GM23338 (cell line): Measurements from ENCODE around the gene IDH2. TPM values are rescaled to one million over a fixed set of nuclear protein-coding genes. Genes with fewer than 3 reads are reported as not detected.

ENCODE experiments used
- ATAC-seq: fragments of 200-7000 bp; cut with Tn5 transposase; 3 replicates; pipeline ENCODE4 v1.9.1; 2020
- DNase-seq: peaks from one replicate; pipeline ENCODE4 v3.0.0-alpha.2; 2015; ENCODE audit warnings: low spot score
- H2AFZ ChIP-seq: fragments of 200-600 bp; sonication (generic); 2 replicates; pipeline ENCODE4 v1.8.0; 2016; ENCODE audit warnings: antibody characterized with exemption, mild to moderate bottlenecking, moderate library complexity
- H3F3A ChIP-seq: fragments of 200-600 bp; sonication (generic); replicated peaks from 2 replicates; pipeline ENCODE4 v1.8.0; 2017; ENCODE audit warnings: antibody characterized with exemption, mixed run types, low read depth
- H3K27ac ChIP-seq: fragments of 200-600 bp; sonication (generic); 2 replicates; pipeline ENCODE4 v1.6.1; 2016; ENCODE audit warnings: low read depth
- H3K27me3 ChIP-seq: fragments of 200-600 bp; sonication (generic); 2 replicates; pipeline ENCODE4 v1.8.0; 2016; ENCODE audit warnings: mild to moderate bottlenecking, mixed run types, moderate library complexity; ENCODE audit not compliant: insufficient read depth
- H3K36me3 ChIP-seq: fragments of 200-600 bp; sonication (generic); 2 replicates; pipeline ENCODE4 v1.8.0; 2016; ENCODE audit warnings: mild to moderate bottlenecking; ENCODE audit not compliant: insufficient read depth
- H3K4me1 ChIP-seq: fragments of 200-600 bp; sonication (generic); 2 replicates; pipeline ENCODE4 v1.8.0; 2016; ENCODE audit warnings: mild to moderate bottlenecking, moderate library complexity; ENCODE audit not compliant: insufficient read depth
- H3K4me2 ChIP-seq: fragments of 200-600 bp; sonication (generic); 2 replicates; pipeline ENCODE4 v1.7.1; 2017; ENCODE audit warnings: mixed run types
- H3K4me3 ChIP-seq: fragments of 200-600 bp; sonication (generic); 2 replicates; pipeline ENCODE4 v1.6.1; 2016; ENCODE audit warnings: mixed run types
- H3K79me2 ChIP-seq: fragments of 200-600 bp; sonication (generic); replicated peaks from 2 replicates; pipeline ENCODE4 v1.8.0; 2017; ENCODE audit warnings: mild to moderate bottlenecking; ENCODE audit not compliant: insufficient read depth
- H3K9me2 ChIP-seq: fragments of 200-600 bp; sonication (generic); 2 replicates; pipeline ENCODE4 v1.8.0; 2017; ENCODE audit not compliant: insufficient read depth
- H4K20me1 ChIP-seq: fragments of 200-600 bp; sonication (generic); replicated peaks from 2 replicates; pipeline ENCODE4 v1.8.0; 2017; ENCODE audit warnings: mild to moderate bottlenecking; ENCODE audit not compliant: insufficient read depth
- H3K27ac Mint-ChIP-seq: 2 replicates; pipeline ENCODE4 v1.8.0; 2020; ENCODE audit warnings: inconsistent platforms, mild to moderate bottlenecking, moderate library complexity, mixed read lengths
- H3K27me3 Mint-ChIP-seq: 3 replicates; pipeline ENCODE4 v1.8.0; 2022; ENCODE audit warnings: low read depth, mild to moderate bottlenecking, moderate library complexity, mixed read lengths, inconsistent platforms; ENCODE audit not compliant: insufficient read depth, poor library complexity
- H3K36me3 Mint-ChIP-seq: 3 replicates; pipeline ENCODE4 v1.8.0; 2021; ENCODE audit warnings: low read depth, mild to moderate bottlenecking, inconsistent platforms, moderate library complexity, mixed read lengths
- H3K4me1 Mint-ChIP-seq: 3 replicates; pipeline ENCODE4 v1.8.0; 2020; ENCODE audit warnings: mild to moderate bottlenecking, inconsistent platforms, mixed read lengths
- H3K4me3 Mint-ChIP-seq: 3 replicates; pipeline ENCODE4 v1.8.0; 2021; ENCODE audit warnings: moderate library complexity, mild to moderate bottlenecking, inconsistent platforms, mixed read lengths
- H3K9me3 Mint-ChIP-seq: 3 replicates; pipeline ENCODE4 v1.8.0; 2020; ENCODE audit warnings: moderate library complexity, mild to moderate bottlenecking, inconsistent platforms, mixed read lengths
- CTCF ChIP-seq, 2 experiments: fragments of 200-600 bp in 1 of 2; sonication (generic) in 1 of 2; conservative IDR thresholded peaks; 2 replicates each; pipeline versions ENCODE4 v1.5.1 to v1.6.1; 2016 to 2017; ENCODE audit warnings: antibody characterized with exemption in 2 of 2, low read depth in 2 of 2, mild to moderate bottlenecking in 2 of 2, moderate library complexity in 1 of 2
- EZH2 ChIP-seq: fragments of 200-600 bp; sonication (generic); IDR thresholded peaks from one replicate; pipeline ENCODE4 v1.8.0; 2017; ENCODE audit warnings: antibody characterized with exemption, mild to moderate bottlenecking, low read depth; ENCODE audit not compliant: unreplicated experiment
- EZH2phosphoT487 ChIP-seq: fragments of 200-600 bp; sonication (generic); IDR thresholded peaks from one replicate; pipeline ENCODE4 v1.8.1; 2018; ENCODE audit warnings: antibody characterized with exemption; ENCODE audit not compliant: unreplicated experiment
- JUNB ChIP-seq: IDR thresholded peaks from one replicate; pipeline ENCODE4 v1.6.1; 2016; ENCODE audit warnings: antibody characterized with exemption; ENCODE audit not compliant: unreplicated experiment
- NANOG ChIP-seq: IDR thresholded peaks from 2 replicates; pipeline ENCODE4 v1.6.1; 2016; ENCODE audit warnings: antibody characterized with exemption, borderline replicate concordance
- POLR2AphosphoS5 ChIP-seq: IDR thresholded peaks from 2 replicates; pipeline ENCODE4 v1.6.1; 2016; ENCODE audit warnings: antibody characterized with exemption, low read depth
- REST ChIP-seq: IDR thresholded peaks from one replicate; pipeline ENCODE4 v1.6.1; 2018; ENCODE audit warnings: antibody characterized with exemption; ENCODE audit not compliant: unreplicated experiment
- polyA plus RNA-seq: library from polyadenylated mRNA; unstranded; fragments of >200 nt; fragmentation: Nextera tagmentation; extraction: Ambion mirVana; gene quantifications from 2 replicates; pipeline ENCODE4 v1.2.1, GENCODE V29; 2016
- total RNA-seq: library from RNA; depleted of rRNA; stranded (reverse); fragments of >200 nt; shearing (Covaris generic); gene quantifications from 2 replicates; pipeline ENCODE4 v1.2.3, GENCODE V29; 2014

The IDH2 gene
- total and polyA plus RNA-seq, 2 experiments from 2014 or later: 54.9 to 64.0 TPM

- no peak overlapping the region for H3K4me2 ChIP-seq
- H4K20me1 ChIP-seq: no peaks in the 10 kb centered on the region
- Mint-ChIP-seq H3K27me3 (no peaks in the 10 kb centered on the region), H3K4me3 (no peak overlapping the region), H3K27ac (no peak overlapping the region), H3K4me1 (peaks cover 8% of the 10 kb centered on the region; the same call in 2 of the 3 replicates), H3K36me3 (peaks cover 3% of the 10 kb centered on the region; the same call in 1 of the 3 replicates), H3K9me3 (peaks cover 11% of the 10 kb centered on the region)
- H3K79me2 ChIP-seq: no peaks in the 10 kb centered on the region
- H3F3A ChIP-seq: no peaks in the 10 kb centered on the region
- H3K36me3 ChIP-seq: no peaks in the 10 kb centered on the region
- ATAC-seq (peak; percentile 99), DNase-seq (peak; percentile 95)
- TF ChIP-seq EZH2 (no peak), REST (no peak), POLR2AphosphoS5 (no peak), JUNB (no peak), CTCF (conservative IDR thresholded peaks at IDR 0.05; ENCODE audit: low read depth in 2 of 2) (peak; percentile 89 to 98)
- H3K27ac ChIP-seq: no peak overlapping the region
- H3K4me3 ChIP-seq: no peak overlapping the region
- H3K9me2 ChIP-seq: no peaks in the 10 kb centered on the region
- no peaks in the 10 kb centered on the region for H3K27me3 ChIP-seq
- peak overlapping the region; percentile 70 for H2AFZ ChIP-seq
- no peaks in the 10 kb centered on the region for H3K4me1 ChIP-seq
Observed at GRCh38 chr15:90143166-90143655, 40.9 kb upstream of the IDH2 start.

GRCh38 chr15:90142216-90143165 is 40.2 kb upstream of the IDH2 start:
- H3K4me1 Mint-ChIP-seq: peaks cover 8% of the 10 kb centered on the region; the same call in 2 of the 3 replicates
- Histone ChIP-seq H3K4me3 (no peak overlapping the region), H3K4me1 (no peaks in the 10 kb centered on the region), H3K79me2 (no peaks in the 10 kb centered on the region), H3K27me3 (no peaks in the 10 kb centered on the region), H3K36me3 (no peaks in the 10 kb centered on the region), H3K9me2 (no peaks in the 10 kb centered on the region), H3K27ac (no peak overlapping the region), H2AFZ (peak overlapping the region; percentile 90), H3K4me2 (no peak overlapping the region), H4K20me1 (no peaks in the 10 kb centered on the region), H3F3A (no peaks in the 10 kb centered on the region)
- DNase-seq (no peak), ATAC-seq (no peak)
- H3K9me3 Mint-ChIP-seq: peaks cover 11% of the 10 kb centered on the region
- no peak overlapping the region for H3K27ac Mint-ChIP-seq
- no peaks in the 10 kb centered on the region for H3K27me3 Mint-ChIP-seq
- no peak overlapping the region for H3K4me3 Mint-ChIP-seq
- peaks cover 3% of the 10 kb centered on the region; the same call in 1 of the 3 replicates for H3K36me3 Mint-ChIP-seq
- TF ChIP-seq CTCF (conservative IDR thresholded peaks at IDR 0.05; ENCODE audit: low read depth in 2 of 2): no peak
- TF ChIP-seq POLR2AphosphoS5: no peak
- TF ChIP-seq NANOG: no peak
- no peak for TF ChIP-seq EZH2phosphoT487
